Stomach (tissue), 4 donors: ENCODE results near the gene LRRD1.

Experiments
- POLR2A ChIP-seq, 4 donors: fragments of 450-650 bp; IDR thresholded peaks; one replicate each; pipeline ENCODE4 v1.6.1; 2016; ENCODE audit warnings: antibody characterized with exemption in 4 of 4, control low read depth in 2 of 4, mild to moderate bottlenecking in 1 of 4, moderate library complexity in 1 of 4
- POLR2AphosphoS5 ChIP-seq, 3 donors: sonication (generic); formaldehyde crosslinking; IDR thresholded peaks; one replicate each; pipeline ENCODE4 v1.6.1; 2016; ENCODE audit warnings: antibody characterized with exemption in 3 of 3
- TF ChIP-seq, protein P1 (sequence below), 7 experiments: fragments of 450-650 bp in 4 of 7; fragments of 200-600 bp in 3 of 7; sonication (generic) in 3 of 7; IDR thresholded peaks; one replicate each; pipeline ENCODE4 v1.5.1; 2016 to 2019; ENCODE audit warnings: antibody characterized with exemption in 7 of 7, control low read depth in 2 of 7, mild to moderate bottlenecking in 1 of 7

GRCh38 chr7:92133133-92133736, 45.7 kb downstream of the LRRD1 start:
- TF ChIP-seq, protein P1, sequence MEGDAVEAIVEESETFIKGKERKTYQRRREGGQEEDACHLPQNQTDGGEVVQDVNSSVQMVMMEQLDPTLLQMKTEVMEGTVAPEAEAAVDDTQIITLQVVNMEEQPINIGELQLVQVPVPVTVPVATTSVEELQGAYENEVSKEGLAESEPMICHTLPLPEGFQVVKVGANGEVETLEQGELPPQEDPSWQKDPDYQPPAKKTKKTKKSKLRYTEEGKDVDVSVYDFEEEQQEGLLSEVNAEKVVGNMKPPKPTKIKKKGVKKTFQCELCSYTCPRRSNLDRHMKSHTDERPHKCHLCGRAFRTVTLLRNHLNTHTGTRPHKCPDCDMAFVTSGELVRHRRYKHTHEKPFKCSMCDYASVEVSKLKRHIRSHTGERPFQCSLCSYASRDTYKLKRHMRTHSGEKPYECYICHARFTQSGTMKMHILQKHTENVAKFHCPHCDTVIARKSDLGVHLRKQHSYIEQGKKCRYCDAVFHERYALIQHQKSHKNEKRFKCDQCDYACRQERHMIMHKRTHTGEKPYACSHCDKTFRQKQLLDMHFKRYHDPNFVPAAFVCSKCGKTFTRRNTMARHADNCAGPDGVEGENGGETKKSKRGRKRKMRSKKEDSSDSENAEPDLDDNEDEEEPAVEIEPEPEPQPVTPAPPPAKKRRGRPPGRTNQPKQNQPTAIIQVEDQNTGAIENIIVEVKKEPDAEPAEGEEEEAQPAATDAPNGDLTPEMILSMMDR (IDR thresholded peaks at IDR 0.05) = no peak
- TF ChIP-seq POLR2AphosphoS5 (IDR thresholded peaks at IDR 0.05) (no peak), POLR2A (IDR thresholded peaks at IDR 0.05) (no peak)
